Head of caudate nucleus (tissue), 42 donors: ENCODE data around the gene RELL1.

Experiments used
- DNase-seq, 42 donors: peaks; one replicate each; pipeline versions ENCODE4 v3.0.0 to v3.0.0-alpha.2; 2020 to 2021; ENCODE audit warnings: mixed read lengths in 7 of 42
- intact Hi-C: fragments of 100-400 bp; cut with DNase I; formaldehyde crosslinking; loops from one replicate; pipeline ENCODE4 v1.15.0; 2022

The RELL1 gene

GRCh38 chr4:37648084-37648817 lies 37.9 kb downstream of the RELL1 start:
- intact Hi-C loops, result no loop called here

GRCh38 chr4:37646247-37646646 lies 39.9 kb downstream of the RELL1 start:
- no peak for DNase-seq
- intact Hi-C loops, result no loop called here

More at GRCh38 chr4:37648084-37648817, 37.9 kb downstream of the RELL1 start:
- DNase-seq, result peak in 5 of 42 donors; percentile 11 to 51 (median 36)

- no peak for DNase-seq
- intact Hi-C loops, result no loop called here
Observed at GRCh38 chr4:37645736-37646135, 40.4 kb downstream of the RELL1 start.

GRCh38 chr4:37644962-37645361 lies 41.2 kb downstream of the RELL1 start:
- no peak for DNase-seq
- intact Hi-C loops, result no loop called here

- no peak for DNase-seq
- intact Hi-C loops, result no loop called here
Observed at GRCh38 chr4:37641886-37642849, 44.0 kb downstream of the RELL1 start.

GRCh38 chr4:37641352-37641751 lies 44.8 kb downstream of the RELL1 start:
- no peak for DNase-seq
- intact Hi-C loops, result no loop called here

GRCh38 chr4:37639551-37640285 lies 46.5 kb downstream of the RELL1 start:
- DNase-seq, result no peak
- intact Hi-C loops, result no loop called here

GRCh38 chr4:37635155-37635554 lies 51.0 kb downstream of the RELL1 start:
- no peak for DNase-seq
- intact Hi-C loops, result no loop called here

- no peak for DNase-seq
- intact Hi-C loops, result no loop called here
Observed at GRCh38 chr4:37634180-37634579, 52.0 kb downstream of the RELL1 start.

- no peak for DNase-seq
- intact Hi-C loops, result no loop called here
Observed at GRCh38 chr4:37632836-37633235, 53.3 kb downstream of the RELL1 start.

- intact Hi-C loops, result no loop called here
- no peak for DNase-seq
Observed at GRCh38 chr4:37631551-37631950, 54.6 kb downstream of the RELL1 start.

GRCh38 chr4:37629713-37630112 lies 56.5 kb downstream of the RELL1 start:
- intact Hi-C loops, result no loop called here

GRCh38 chr4:37628977-37629609 lies 57.1 kb downstream of the RELL1 start:
- intact Hi-C loops, result no loop called here
- DNase-seq, result no peak

More at GRCh38 chr4:37629713-37630112, 56.5 kb downstream of the RELL1 start:
- no peak for DNase-seq

- no peak for DNase-seq
- intact Hi-C loops, result no loop called here
Observed at GRCh38 chr4:37627263-37627662, 58.9 kb downstream of the RELL1 start.

- no peak for DNase-seq
- intact Hi-C loops, result no loop called here
Observed at GRCh38 chr4:37625499-37625898, 60.7 kb downstream of the RELL1 start.

GRCh38 chr4:37623940-37624339 lies 62.2 kb downstream of the RELL1 start:
- DNase-seq, result no peak
- intact Hi-C loops, result no loop called here

- intact Hi-C loops, result no loop called here
- DNase-seq, result no peak
Observed at GRCh38 chr4:37623125-37623524, 63.1 kb downstream of the RELL1 start.

- DNase-seq, result no peak
- intact Hi-C loops, result no loop called here
Observed at GRCh38 chr4:37620176-37620575, 66.0 kb downstream of the RELL1 start.

GRCh38 chr4:37615720-37616063 lies 70.5 kb downstream of the RELL1 start:
- no peak for DNase-seq
- intact Hi-C loops, result no loop called here
